Ascending aorta (tissue), 2 donors: Measurements from ENCODE around the gene STX18. TPM values are rescaled to one million over a fixed set of nuclear protein-coding genes. Genes with fewer than 3 reads are reported as not detected.

Source experiments
- DNase-seq, 2 donors: peaks; one replicate each; pipeline ENCODE4 v3.0.0-alpha.2; 2019; ENCODE audit warnings: low spot score in 2 of 2
- H3K27ac ChIP-seq, 2 donors: fragments of 200-600 bp; sonication (generic); one replicate each; pipeline ENCODE4 v1.5.1; 2016 to 2017; ENCODE audit warnings: mild to moderate bottlenecking in 1 of 2
- H3K27me3 ChIP-seq: fragments of 200-600 bp; sonication (generic); one replicate; pipeline ENCODE4 v1.5.1; 2017
- H3K36me3 ChIP-seq, 2 donors: fragments of 200-600 bp; sonication (generic); one replicate each; pipeline ENCODE4 v1.5.1; 2016
- H3K4me1 ChIP-seq, 2 donors: fragments of 200-600 bp; sonication (generic); one replicate each; pipeline ENCODE4 v1.5.1; 2016 to 2017; ENCODE audit warnings: mild to moderate bottlenecking in 1 of 2
- H3K4me3 ChIP-seq, 2 donors: fragments of 200-600 bp; sonication (generic); one replicate each; pipeline ENCODE4 v1.5.1; 2016 to 2017; ENCODE audit warnings: mild to moderate bottlenecking in 1 of 2
- H3K9me3 ChIP-seq, 2 donors: fragments of 200-600 bp; sonication (generic); one replicate each; pipeline ENCODE4 v1.5.1; 2016
- CTCF ChIP-seq, 3 experiments: fragments of 200-600 bp in 2 of 3; fragments of 450-650 bp in 1 of 3; sonication (generic) in 2 of 3; IDR thresholded peaks; one replicate each; pipeline ENCODE4 v1.5.1; 2016 to 2019; ENCODE audit warnings: antibody characterized with exemption in 3 of 3, mild to moderate bottlenecking in 1 of 3, moderate library complexity in 1 of 3
- intact Hi-C: fragments of 100-400 bp; cut with DNase I; formaldehyde crosslinking; loops from one replicate; pipeline ENCODE4 v1.15.1; 2023
- total RNA-seq: library from RNA; depleted of rRNA; stranded (reverse); fragments of >200 nt; gene quantifications from one replicate; pipeline ENCODE4 v1.1.0, GENCODE V29; 2016

The STX18 gene
- total RNA-seq, 1 donor from 2014 or later, result 28.2 TPM

- DNase-seq, result no peak
- TF ChIP-seq CTCF (IDR thresholded peaks at IDR 0.05), result no peak
- Histone ChIP-seq H3K36me3 (peaks cover 37 to 54% of the 10 kb centered on the region in 2 donors), H3K27me3 (no peaks in the 10 kb centered on the region), H3K4me1 (no peaks in the 10 kb centered on the region), H3K4me3 (no peak overlapping the region), H3K27ac (no peak overlapping the region), H3K9me3 (no peaks in the 10 kb centered on the region)
- intact Hi-C loops, result no loop called here
Observed at GRCh38 chr4:4460759-4461158, 81.1 kb downstream of the STX18 start.

GRCh38 chr4:4459181-4459580 is 82.7 kb downstream of the STX18 start:
- DNase-seq, result no peak
- no peak for TF ChIP-seq CTCF (IDR thresholded peaks at IDR 0.05)
- H3K36me3 ChIP-seq, result peaks cover 42 to 56% of the 10 kb centered on the region in 2 donors
- H3K4me1 ChIP-seq, result no peaks in the 10 kb centered on the region
- no peak overlapping the region for H3K27ac ChIP-seq
- no peak overlapping the region for H3K4me3 ChIP-seq
- intact Hi-C loops, result no loop called here
- H3K9me3 ChIP-seq, result no peaks in the 10 kb centered on the region
- no peaks in the 10 kb centered on the region for H3K27me3 ChIP-seq

GRCh38 chr4:4457803-4458553 is 83.9 kb downstream of the STX18 start:
- Histone ChIP-seq H3K27me3 (no peaks in the 10 kb centered on the region), H3K36me3 (peaks cover 54 to 68% of the 10 kb centered on the region in 2 donors), H3K27ac (no peak overlapping the region), H3K4me3 (no peak overlapping the region), H3K9me3 (no peaks in the 10 kb centered on the region), H3K4me1 (no peaks in the 10 kb centered on the region)
- TF ChIP-seq CTCF (IDR thresholded peaks at IDR 0.05), result no peak
- DNase-seq, result no peak
- intact Hi-C loops, result no loop called here

GRCh38 chr4:4456816-4457578 is 84.9 kb downstream of the STX18 start:
- no peaks in the 10 kb centered on the region for H3K27me3 ChIP-seq
- no peak for TF ChIP-seq CTCF (IDR thresholded peaks at IDR 0.05)
- no peak overlapping the region for H3K27ac ChIP-seq
- no peak for DNase-seq
- peaks cover 62 to 74% of the 10 kb centered on the region in 2 donors for H3K36me3 ChIP-seq
- H3K4me3 ChIP-seq, result no peak overlapping the region
- no peaks in the 10 kb centered on the region for H3K4me1 ChIP-seq
- H3K9me3 ChIP-seq, result no peaks in the 10 kb centered on the region
- intact Hi-C loops, result no loop called here

- DNase-seq, result no peak
- TF ChIP-seq CTCF (IDR thresholded peaks at IDR 0.05), result no peak
- H3K36me3 ChIP-seq, result peaks cover 65 to 80% of the 10 kb centered on the region in 2 donors
Observed at GRCh38 chr4:4456351-4456750, 85.5 kb downstream of the STX18 start.

More at GRCh38 chr4:4456351-4456750, 85.5 kb downstream of the STX18 start:
- Histone ChIP-seq H3K4me1 (no peaks in the 10 kb centered on the region), H3K4me3 (no peak overlapping the region), H3K27ac (no peak overlapping the region), H3K9me3 (no peaks in the 10 kb centered on the region), H3K27me3 (no peaks in the 10 kb centered on the region)
- intact Hi-C loops, result no loop called here
